A673 (cell line): ENCODE results near the gene SNX30. TPM values are rescaled to one million over a fixed set of nuclear protein-coding genes. Genes with fewer than 3 reads are reported as not detected.

Experiments used
- BruUV-seq: library from RNA; stranded (reverse); fragments of 400-500 nt; replicated peaks from 2 replicates; lab custom pipeline; 2021; lab: Mats Ljungman, UMichigan
- CTCF ChIA-PET: fragments of 300-600 bp; sonication (Branson Sonifier 250); formaldehyde crosslinking; loops from one replicate; lab custom pipeline; 2022; ENCODE audit warnings: antibody characterized with exemption; lab: Charles Lee
- POLR2A ChIA-PET: fragments of 300-600 bp; sonication (Branson Sonifier 250); formaldehyde crosslinking; loops from one replicate; lab custom pipeline; 2022; ENCODE audit warnings: antibody characterized with exemption; ENCODE audit not compliant: low non-redundant PET; lab: Charles Lee
- DNase-seq: peaks from one replicate; pipeline ENCODE4 v3.0.0-alpha.2; 2015; ENCODE audit warnings: low spot score
- H3K27ac ChIP-seq: fragments of 200-600 bp; sonication (generic); 2 replicates; pipeline ENCODE4 v1.5.1; 2016; ENCODE audit warnings: mixed run types, low read depth, mild to moderate bottlenecking, mixed read lengths, antibody characterized with exemption, low read length; ENCODE audit not compliant: poor library complexity, severe bottlenecking
- H3K27me3 ChIP-seq: fragments of 200-600 bp; sonication (generic); replicated peaks from 2 replicates; pipeline ENCODE4 v1.6.1; 2017; ENCODE audit warnings: mixed run types, low read depth, mild to moderate bottlenecking, mixed read lengths, antibody characterized with exemption, low read length; ENCODE audit not compliant: insufficient read depth, poor library complexity
- H3K36me3 ChIP-seq: fragments of 200-600 bp; sonication (generic); 2 replicates; pipeline ENCODE4 v1.6.1; 2016; ENCODE audit warnings: mixed run types, mild to moderate bottlenecking, mixed read lengths, antibody characterized with exemption, low read length; ENCODE audit not compliant: insufficient read depth, poor library complexity, severe bottlenecking
- H3K4me1 ChIP-seq: fragments of 200-600 bp; sonication (generic); 2 replicates; pipeline ENCODE4 v1.6.1; 2017; ENCODE audit warnings: mixed run types, mild to moderate bottlenecking, mixed read lengths, antibody characterized with exemption, low read length; ENCODE audit not compliant: insufficient read depth, poor library complexity, severe bottlenecking
- H3K4me3 ChIP-seq: fragments of 200-600 bp; sonication (generic); 2 replicates; pipeline ENCODE4 v1.5.1; 2016; ENCODE audit warnings: low read depth, mixed run types, mild to moderate bottlenecking, mixed read lengths, low read length; ENCODE audit not compliant: poor library complexity, severe bottlenecking
- H3K9me3 ChIP-seq: fragments of 200-600 bp; sonication (generic); 2 replicates; pipeline ENCODE4 v1.6.1; 2016; ENCODE audit warnings: mixed run types, low read depth, mild to moderate bottlenecking, mixed read lengths, antibody characterized with exemption, low read length; ENCODE audit not compliant: poor library complexity, severe bottlenecking
- CTCF ChIP-seq: fragments of 300-800, 200-600 bp; sonication (generic); conservative IDR thresholded peaks from 2 replicates; pipeline ENCODE4 v1.5.1; 2017; ENCODE audit warnings: low read depth, mild to moderate bottlenecking, antibody characterized with exemption, low read length, moderate library complexity, mixed read lengths
- EZH2 ChIP-seq: fragments of 200-600 bp; sonication (generic); IDR thresholded peaks from 2 replicates; pipeline ENCODE4 v1.6.1; 2017; ENCODE audit warnings: borderline replicate concordance, low read depth, mild to moderate bottlenecking, mixed read lengths, antibody characterized with exemption, low read length; ENCODE audit not compliant: poor library complexity, severe bottlenecking
- intact Hi-C: fragments of 100-400 bp; cut with micrococcal nuclease; formaldehyde crosslinking; loops from one replicate; pipeline ENCODE4 v1.10.0; 2022; ENCODE audit not compliant: unreplicated experiment
- total RNA-seq: library from RNA; stranded (reverse); gene quantifications from 2 replicates; pipeline ENCODE4 v1.2.3, GENCODE V29; 2021

Gene SNX30
- total RNA-seq, 1 experiment from 2014 or later: 6.1 TPM

DNA sequence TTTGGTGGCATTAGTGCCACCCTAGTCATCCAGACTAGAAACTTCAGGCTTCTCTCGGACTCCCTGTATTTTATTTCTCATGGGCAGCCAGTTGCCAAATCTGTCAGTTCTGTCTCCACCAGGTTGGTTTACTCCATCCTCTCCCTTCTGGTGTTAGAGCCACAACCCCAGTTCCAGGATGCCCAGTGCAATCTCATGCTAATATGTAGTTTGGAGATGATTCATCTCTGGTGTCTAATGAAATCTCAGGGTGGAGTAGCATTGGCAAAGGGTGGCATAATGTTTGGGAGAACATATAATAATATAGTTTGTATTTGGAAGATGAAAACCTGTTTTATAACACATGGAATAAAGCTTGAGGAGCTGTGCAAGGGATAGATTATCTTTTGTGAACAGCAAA lies 109.9 kb downstream of the SNX30 start:
- H3K36me3 ChIP-seq: no peaks in the 10 kb centered on the region
- no peaks in the 10 kb centered on the region for H3K27me3 ChIP-seq
- POLR2A ChIA-PET: no interaction called here
- BruUV-seq: no TSS peak
- H3K27ac ChIP-seq: no peak overlapping the region
- H3K4me3 ChIP-seq: no peak overlapping the region
- CTCF ChIA-PET: no interaction called here
- no peak for DNase-seq
- TF ChIP-seq EZH2 (no peak), CTCF (no peak)
- no peaks in the 10 kb centered on the region for H3K9me3 ChIP-seq
- no peaks in the 10 kb centered on the region for H3K4me1 ChIP-seq
- intact Hi-C loops: no loop called here

- BruUV-seq: no TSS peak
- TF ChIP-seq CTCF: no peak
- no peak for TF ChIP-seq EZH2
- DNase-seq: no peak
- Histone ChIP-seq H3K27ac (no peak overlapping the region), H3K27me3 (no peaks in the 10 kb centered on the region), H3K36me3 (no peaks in the 10 kb centered on the region), H3K4me3 (no peak overlapping the region), H3K4me1 (no peaks in the 10 kb centered on the region), H3K9me3 (no peaks in the 10 kb centered on the region)
- intact Hi-C loops: no loop called here
- POLR2A ChIA-PET: no interaction called here
- CTCF ChIA-PET: no interaction called here
Measured at GRCh38 chr9:112861155-112861554, 110.6 kb downstream of the SNX30 start.

- no peak overlapping the region for H3K27ac ChIP-seq
- H3K4me1 ChIP-seq: no peaks in the 10 kb centered on the region
- H3K4me3 ChIP-seq: no peak overlapping the region
- no peak for TF ChIP-seq EZH2
- TF ChIP-seq CTCF: no peak
- no peaks in the 10 kb centered on the region for H3K36me3 ChIP-seq
- no peaks in the 10 kb centered on the region for H3K27me3 ChIP-seq
- no peak for DNase-seq
- intact Hi-C loops: no loop called here
- no peaks in the 10 kb centered on the region for H3K9me3 ChIP-seq
- ChIA-PET CTCF (no interaction called here), POLR2A (no interaction called here)
- BruUV-seq: no TSS peak
Measured at GRCh38 chr9:112861638-112862555, 111.3 kb downstream of the SNX30 start.
